ENCODE results near the gene WASL.
"Not testable (repeated sequence)": the region's sequence is repeated elsewhere in the genome, so short reads cannot be mapped to it uniquely, and the experiment has no call there.

The WASL gene

GRCh38 chr7:123768493-123768892, 19.7 kb upstream of the WASL start:
- FAIRE-seq, result no peak

- FAIRE-seq, result no peak
Observed at GRCh38 chr7:123763191-123763661, 14.4 kb upstream of the WASL start.

DNA sequence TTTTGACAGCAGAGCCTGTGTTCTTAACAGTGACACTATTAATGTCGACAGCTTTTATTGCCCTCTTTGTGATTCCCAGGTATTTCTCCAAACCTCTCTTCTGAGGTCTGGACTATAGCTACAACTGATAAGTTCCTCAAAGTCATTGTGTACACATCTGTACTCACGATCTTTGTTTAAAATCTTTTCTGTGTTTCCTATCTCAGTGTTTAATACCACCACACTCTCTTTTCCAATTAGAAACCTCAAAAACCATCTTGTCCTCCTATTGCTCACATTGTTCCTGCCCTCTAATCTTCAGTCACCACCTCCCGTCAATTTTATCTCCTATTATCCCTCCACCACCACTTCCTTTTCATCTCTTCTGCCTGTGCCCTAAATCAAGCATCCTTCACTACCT, 12.9 kb upstream of the WASL start:
- no peak for FAIRE-seq

DNA sequence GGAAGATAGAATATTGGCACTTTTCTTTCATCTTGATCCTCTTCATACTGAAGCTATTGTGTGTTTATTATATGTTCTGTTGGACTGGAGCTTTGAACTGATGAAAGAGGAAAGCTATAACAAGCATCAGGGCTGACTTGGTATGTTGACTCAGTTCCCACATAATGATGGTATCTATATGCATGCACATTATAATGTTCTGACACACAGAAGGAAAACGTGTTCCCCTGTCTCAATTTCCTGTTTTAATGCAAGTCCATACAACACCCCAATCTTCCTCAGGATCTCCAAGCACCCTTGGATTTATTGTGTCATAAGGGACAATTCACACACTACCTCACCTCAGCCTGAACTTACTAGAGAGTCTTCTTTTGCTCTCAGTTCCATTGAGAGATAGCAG, 8.3 kb upstream of the WASL start:
- no peak for FAIRE-seq

DNA sequence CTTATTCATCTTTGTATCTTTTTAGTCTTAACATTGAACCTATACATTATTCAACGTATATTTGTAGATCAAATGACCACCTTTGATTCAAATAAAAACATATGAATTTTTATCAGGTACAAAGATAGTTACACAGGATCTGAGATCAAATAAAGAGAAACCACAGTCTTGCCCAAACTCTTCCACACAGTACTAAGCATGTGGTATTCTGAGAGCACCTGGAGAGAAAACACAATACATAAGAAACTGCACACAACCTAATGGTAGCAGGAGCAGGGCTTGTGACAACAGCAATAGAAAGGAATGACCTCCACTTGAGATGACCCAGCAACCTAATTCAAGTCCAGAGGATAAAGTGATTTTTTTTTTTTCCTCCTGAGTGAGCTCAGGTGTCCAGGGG, 6.5 kb upstream of the WASL start:
- no peak for FAIRE-seq

DNA sequence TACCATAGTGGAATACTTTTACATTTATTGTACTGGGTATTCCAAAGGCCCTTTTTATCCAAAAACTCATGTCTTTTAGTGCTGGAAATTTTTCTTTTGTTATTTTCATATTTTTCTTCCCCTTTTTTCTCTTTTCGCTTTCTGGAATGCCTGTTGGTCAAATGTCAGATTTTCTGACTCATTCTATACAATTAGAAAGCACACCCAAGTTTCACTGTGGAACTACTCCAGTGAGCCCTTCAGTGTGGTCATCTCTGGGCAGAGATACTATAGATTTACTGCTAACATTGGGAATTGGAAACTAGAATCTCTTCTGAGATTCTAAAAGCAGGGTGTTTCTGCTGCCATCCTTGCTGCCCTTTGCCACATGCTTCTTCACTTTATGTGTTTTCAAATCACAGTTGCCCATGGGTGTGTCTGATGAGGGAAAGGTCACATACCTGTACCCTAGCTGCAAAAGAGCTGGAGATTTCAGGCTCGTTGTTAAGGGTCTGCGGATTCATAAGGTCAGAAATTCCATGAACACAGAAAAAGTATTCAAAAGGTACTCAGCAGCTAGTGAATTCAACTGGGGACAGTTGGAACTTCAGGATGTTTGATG, 5.6 kb upstream of the WASL start:
- FAIRE-seq, result no peak

DNA sequence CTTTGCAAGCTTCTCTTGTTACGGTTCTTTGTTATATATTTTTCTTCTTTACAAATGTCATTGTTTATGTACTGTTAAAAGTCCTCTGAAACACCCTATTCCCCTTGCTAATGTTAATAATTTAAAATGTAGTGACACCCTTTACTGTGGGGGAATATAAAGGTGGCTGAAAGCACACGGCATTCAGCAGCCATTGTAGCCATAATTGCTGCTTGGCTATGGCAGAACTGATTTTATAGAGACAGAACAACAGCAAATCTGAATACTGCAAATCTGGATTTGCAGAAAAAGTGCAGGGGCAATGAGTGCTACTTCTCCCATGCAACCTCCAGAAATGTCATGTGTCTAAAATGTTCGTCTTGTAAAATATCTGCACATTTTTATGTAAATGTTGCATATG, 3.7 kb upstream of the WASL start:
- no peak for FAIRE-seq

DNA sequence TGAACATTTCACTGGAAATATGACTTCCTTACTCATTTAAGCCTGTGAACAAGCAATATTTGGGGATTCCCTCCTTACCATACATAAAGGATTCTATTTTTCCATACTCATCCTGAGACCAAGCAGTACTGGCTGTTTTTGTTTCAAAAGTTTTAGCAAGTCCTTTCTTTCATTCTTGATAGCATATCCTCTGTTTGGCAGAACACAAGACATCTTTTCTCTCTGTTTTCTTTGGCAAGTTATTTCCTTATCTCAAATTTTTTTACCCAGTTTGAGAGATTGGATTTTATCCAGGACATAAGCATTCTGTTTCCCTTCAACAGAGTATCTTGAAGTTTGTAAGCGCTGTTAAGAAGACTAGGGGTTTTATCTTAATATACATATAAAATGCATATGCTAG, 3.0 kb upstream of the WASL start:
- no peak for FAIRE-seq

DNA sequence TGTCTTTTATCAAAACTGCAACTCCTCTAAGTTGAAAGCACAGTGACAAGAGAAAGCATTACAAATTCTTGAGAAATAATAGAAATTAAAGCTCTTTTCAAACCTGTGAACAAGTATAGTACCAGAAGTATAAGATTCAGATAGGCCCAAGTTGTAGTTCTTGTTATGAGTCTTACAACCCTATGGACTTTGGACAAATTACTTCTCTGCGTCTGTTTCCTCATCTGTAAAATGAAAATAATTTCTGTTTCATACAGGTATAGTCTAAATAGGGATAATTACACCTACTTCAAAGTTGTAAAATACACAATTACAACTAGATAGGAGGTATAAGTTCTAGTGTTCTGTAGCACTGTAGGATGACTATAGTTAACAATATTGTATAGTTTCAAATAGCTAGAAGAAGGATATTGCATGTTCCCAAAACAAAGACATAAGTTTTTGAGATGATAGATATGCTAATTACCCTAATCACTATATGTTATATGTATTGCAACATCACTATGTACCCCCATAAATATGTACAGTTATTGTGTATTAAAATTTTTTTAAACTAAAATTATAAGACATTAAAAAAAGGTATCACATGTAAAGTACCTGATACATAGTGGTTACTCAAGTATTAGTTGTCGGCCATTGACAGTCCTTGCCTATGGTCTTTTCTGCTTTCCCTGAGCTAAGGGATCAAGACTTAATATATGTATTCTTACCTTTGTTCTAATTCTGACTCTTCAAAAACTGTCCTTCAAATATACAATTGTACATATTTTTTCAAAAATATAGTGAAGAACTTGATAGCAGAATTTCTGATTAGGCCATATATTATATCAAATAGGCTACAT, 1.8 kb upstream of the WASL start:
- no peak for FAIRE-seq

- FAIRE-seq, result no peak
Observed at GRCh38 chr7:123749537-123749857, 694 bp upstream of the WASL start.

GRCh38 chr7:123748171-123748733, 551 bp downstream of the WASL start:
- FAIRE-seq, result no peak

- no peak for FAIRE-seq
Observed at GRCh38 chr7:123747620-123748141, 1.1 kb downstream of the WASL start.

DNA sequence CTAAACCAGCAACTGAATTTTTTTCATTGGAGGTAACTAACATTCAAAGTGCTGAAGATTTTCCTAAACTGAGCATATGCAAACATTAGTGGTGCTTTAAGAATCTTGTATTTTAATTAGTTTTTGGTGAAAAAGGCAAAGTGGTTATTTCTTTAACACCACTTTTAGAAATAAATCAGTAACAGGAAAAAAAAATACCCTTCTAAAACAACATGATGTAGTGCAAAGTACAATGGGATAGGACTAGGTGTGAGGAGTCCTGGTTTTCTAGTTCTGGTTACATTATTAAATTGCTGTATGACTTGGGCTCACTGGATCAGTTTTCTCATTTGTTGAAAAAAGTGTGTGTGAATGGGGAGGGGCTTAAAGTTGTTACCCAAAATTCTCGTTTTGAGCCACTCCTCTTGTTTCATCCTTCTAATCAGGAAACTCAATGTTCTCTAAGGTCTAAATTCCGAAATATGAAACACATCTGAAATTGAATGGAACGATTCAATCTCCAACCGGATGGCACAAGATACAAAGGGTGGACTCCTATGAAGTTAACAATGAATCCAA, 1.8 kb downstream of the WASL start:
- FAIRE-seq, result no peak

DNA sequence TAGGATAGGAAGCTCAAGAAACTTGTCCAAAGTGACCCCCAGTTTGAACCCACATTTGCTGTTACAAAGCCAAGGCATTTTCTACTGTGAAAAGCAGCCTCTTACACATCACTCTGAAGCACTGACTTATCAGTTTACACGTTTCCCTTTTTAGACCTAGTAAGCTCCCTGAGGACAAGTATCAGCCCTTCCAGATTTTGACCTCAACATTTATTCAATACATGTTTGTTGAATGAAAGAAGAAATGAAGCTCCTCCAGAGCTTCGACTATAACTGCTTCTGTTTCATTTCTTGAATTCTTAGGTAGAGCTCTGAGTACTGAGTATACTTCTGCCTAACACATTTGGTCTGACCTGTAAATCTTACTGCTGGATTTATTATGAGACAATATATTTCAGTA, 2.7 kb downstream of the WASL start:
- FAIRE-seq, result no peak

GRCh38 chr7:123745437-123745836, 3.4 kb downstream of the WASL start:
- no peak for FAIRE-seq

- FAIRE-seq, result no peak
Observed at GRCh38 chr7:123744416-123744815, 4.4 kb downstream of the WASL start.

DNA sequence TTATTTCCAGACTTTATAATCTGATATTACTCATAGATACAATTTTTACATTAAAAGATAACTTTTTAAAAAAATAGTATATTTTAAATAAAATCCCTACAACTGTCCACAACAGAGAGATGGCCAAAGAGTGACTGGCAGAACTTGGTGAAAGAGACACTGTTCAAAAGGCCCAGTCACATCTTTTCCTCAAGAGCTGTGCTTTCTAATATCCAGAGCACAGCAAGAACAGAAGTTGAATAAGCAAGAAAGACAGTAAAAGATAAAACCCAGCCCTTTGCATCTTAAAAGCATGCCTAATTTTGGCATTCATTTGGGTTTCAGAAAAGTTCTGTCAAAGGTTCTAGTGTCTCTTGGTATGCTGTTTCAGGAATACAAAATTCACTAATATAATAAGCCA, 6.9 kb downstream of the WASL start:
- no peak for FAIRE-seq

- no peak for FAIRE-seq
Observed at GRCh38 chr7:123738808-123739207, 10.0 kb downstream of the WASL start.

DNA sequence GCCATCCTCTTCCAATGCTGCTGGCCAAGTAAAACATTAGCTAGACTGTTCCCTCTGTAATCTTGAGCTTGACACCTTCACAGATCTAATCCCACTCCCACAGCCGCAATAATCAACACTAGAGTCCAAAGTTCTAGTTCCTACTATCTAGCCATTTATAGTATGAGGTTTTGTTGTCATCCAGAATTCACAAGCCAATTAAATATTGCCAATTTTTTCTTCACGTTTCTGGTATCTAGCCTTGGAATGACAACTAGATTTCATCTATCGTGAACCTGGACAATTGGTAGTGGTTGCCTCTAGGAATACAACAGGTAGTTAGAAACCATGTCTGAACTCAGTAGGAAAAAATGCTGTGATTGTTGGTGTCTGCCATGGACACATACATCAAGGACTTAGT, 10.4 kb downstream of the WASL start:
- FAIRE-seq, result no peak

- not testable (repeated sequence) for FAIRE-seq
Observed at GRCh38 chr7:123737168-123737674, 11.6 kb downstream of the WASL start.

- no peak for FAIRE-seq
Observed at GRCh38 chr7:123735539-123735938, 13.3 kb downstream of the WASL start.

DNA sequence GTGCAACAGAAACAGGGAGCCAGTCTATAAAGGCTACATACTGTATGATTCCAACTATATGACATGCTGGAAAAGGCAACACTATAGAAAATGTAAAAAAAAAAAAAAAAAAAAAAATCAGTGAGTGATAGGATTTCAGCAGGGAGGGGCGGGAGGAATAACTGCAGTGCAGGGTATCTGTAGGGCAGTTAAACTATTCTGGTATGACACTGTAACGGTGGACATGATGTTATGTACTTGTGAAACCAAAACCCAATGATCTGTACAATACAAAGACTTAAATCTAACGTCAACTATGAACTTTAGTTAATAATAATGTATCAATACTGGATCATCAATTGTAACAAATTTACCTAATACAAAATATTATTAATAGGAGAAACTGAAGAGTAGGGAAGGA, 14.3 kb downstream of the WASL start:
- FAIRE-seq, result no peak

GRCh38 chr7:123732413-123733091, 16.3 kb downstream of the WASL start:
- FAIRE-seq, result no peak
